Activated T-helper 1 cell treated with anti-CD3 and anti-CD28 coated beads, Interleukin-12 subunit alpha, Interleukin-12 subunit beta, Interleukin-2, Interleukin-4 antibody, amounts not matched to agents 30 ng/mL and 10 ng/mL and 1 ng/mL, durations not matched to agents 14 hours and 24 hours and 36 hours (primary cell): ENCODE results near the gene SLC39A11. TPM values are rescaled to one million over a fixed set of nuclear protein-coding genes. Genes with fewer than 3 reads are reported as not detected.

ENCODE experiments used
- DNase-seq: peaks from one replicate; pipeline ENCODE4 v3.0.0; 2021; ENCODE audit warnings: low spot score
- H3K27ac Mint-ChIP-seq: one replicate; pipeline ENCODE4 v1.8.0; 2021; ENCODE audit warnings: mild to moderate bottlenecking, mixed read lengths
- H3K27me3 Mint-ChIP-seq: one replicate; pipeline ENCODE4 v1.8.0; 2022; ENCODE audit warnings: mild to moderate bottlenecking, moderate library complexity, mixed read lengths; ENCODE audit not compliant: insufficient read depth
- H3K36me3 Mint-ChIP-seq: one replicate; pipeline ENCODE4 v1.8.0; 2021; ENCODE audit warnings: low read depth, mixed read lengths
- H3K4me1 Mint-ChIP-seq: one replicate; pipeline ENCODE4 v1.8.0; 2021; ENCODE audit warnings: low read depth, mixed read lengths
- H3K4me3 Mint-ChIP-seq: one replicate; pipeline ENCODE4 v1.8.0; 2021; ENCODE audit warnings: mild to moderate bottlenecking, moderate library complexity, mixed read lengths
- H3K9me3 Mint-ChIP-seq: one replicate; pipeline ENCODE4 v1.8.0; 2021; ENCODE audit warnings: mixed read lengths
- intact Hi-C: fragments of 100-400 bp; cut with micrococcal nuclease; formaldehyde crosslinking; loops from one replicate; pipeline ENCODE4 v1.15.1; 2024
- total RNA-seq: library from RNA; stranded (reverse); gene quantifications from 2 replicates; pipeline ENCODE4 v1.2.3, GENCODE V29; 2022

The SLC39A11 gene
- total RNA-seq, 1 donor from 2014 or later: 20.9 TPM

DNA sequence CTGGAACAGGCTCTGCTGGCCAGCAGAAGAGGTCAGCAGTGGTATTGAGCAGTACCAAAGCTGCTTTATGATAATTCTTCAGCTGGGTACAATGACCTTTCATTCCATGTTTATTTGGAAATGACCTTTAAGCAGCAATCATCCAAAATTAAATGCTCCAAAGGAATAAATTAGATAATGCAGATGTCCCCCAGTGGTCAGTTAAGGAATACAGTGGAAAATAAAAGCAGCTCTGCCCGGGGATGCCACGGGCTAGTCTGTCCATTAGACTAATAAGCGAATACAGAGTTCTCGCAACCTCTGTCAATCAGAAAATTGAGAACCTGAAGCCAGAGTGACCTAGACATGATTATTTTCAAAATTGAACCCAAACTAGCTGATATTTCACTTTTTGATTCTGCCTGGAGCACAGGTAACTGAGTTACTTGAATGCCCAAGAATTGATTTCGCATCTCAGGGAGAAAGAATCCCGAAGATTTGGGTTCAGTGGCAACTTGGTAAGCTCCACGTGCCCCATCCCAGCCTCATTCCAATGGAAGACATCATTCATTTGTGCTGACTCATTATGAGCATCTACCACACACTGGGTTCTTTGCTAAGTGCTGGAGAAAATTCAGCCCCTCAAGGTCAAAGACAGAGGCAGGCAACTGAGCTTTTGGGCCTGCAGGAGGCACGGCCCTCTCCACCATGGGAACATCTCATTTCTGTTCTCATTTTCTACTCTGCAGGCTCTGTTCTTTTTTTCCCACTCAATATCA lies 34.4 kb upstream of the SLC39A11 start:
- Mint-ChIP-seq H3K27ac (no peak overlapping the region), H3K27me3 (no peaks in the 10 kb centered on the region), H3K9me3 (no peaks in the 10 kb centered on the region), H3K4me3 (no peak overlapping the region), H3K36me3 (no peaks in the 10 kb centered on the region), H3K4me1 (no peaks in the 10 kb centered on the region)
- intact Hi-C loops: no loop called here
- DNase-seq: no peak

DNA sequence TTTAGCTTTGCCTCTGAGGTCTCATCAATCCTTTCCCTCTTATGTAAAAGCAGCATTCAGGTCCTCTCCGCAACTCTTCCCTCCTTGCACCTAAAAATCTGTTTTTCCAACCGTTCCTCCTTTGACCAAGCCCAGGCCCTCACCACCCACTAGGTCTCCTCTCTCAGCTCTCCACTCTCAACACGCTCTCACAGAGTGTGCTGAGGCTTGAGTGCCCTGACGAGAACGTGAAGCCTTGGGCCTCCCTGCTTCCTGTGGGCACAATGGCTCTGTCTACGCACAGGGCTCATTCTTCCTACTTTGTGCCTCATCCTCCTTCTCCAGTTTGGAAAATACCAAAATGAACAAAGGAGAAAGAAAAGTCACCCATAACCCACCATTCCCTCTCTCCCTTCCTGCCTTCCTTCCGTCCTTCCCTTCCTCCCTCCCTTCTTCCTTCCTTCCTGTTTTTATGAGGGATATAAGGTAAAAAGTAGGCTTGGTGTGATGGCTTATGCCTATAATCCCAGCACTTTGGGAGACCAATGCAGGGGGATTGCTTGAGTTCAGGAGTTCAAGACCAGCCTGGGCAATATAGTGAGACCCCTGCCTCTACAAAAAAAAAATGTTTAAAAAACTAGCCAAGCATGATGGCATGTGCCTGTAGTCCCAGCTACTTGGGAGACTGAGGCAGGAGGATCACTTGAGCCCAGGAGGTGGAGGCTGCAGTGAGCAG lies 31.3 kb upstream of the SLC39A11 start:
- no peaks in the 10 kb centered on the region for H3K36me3 Mint-ChIP-seq
- H3K4me1 Mint-ChIP-seq: no peaks in the 10 kb centered on the region
- no peaks in the 10 kb centered on the region for H3K9me3 Mint-ChIP-seq
- intact Hi-C loops: no loop called here
- no peak for DNase-seq
- no peak overlapping the region for H3K27ac Mint-ChIP-seq
- H3K4me3 Mint-ChIP-seq: no peak overlapping the region
- peaks cover 3% of the 10 kb centered on the region for H3K27me3 Mint-ChIP-seq

DNA sequence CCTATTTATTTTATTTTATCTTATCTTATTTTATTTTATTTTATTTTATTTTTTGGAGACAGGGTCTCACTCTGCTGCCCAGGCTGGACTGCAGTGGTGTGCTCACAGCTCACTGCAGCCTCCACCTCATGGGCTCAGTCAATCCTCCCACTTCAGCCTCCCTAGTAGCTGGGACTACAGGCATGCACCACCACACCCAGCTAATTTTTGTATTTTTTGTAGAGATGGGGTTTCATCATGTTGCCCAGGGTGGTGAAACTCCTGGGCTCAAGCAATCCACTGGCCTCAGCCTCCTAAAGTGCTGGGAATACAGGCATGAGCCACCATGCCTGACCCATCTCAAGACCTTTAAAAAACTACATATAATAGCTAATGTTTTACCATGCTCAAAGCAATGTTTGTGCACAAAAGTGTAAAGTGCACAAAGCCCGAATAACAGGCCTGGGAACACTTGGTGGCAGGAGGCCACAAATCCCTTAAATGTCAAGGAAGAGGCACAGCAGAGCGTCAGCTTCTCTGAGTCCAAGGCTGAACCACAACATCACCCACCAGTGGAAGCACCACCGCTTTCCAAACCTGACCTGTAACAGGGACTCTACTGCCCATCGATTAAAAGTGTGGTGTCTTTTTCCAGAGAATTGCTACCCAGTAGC lies 30.6 kb upstream of the SLC39A11 start:
- Mint-ChIP-seq H3K4me3 (no peak overlapping the region), H3K27ac (no peak overlapping the region), H3K9me3 (no peaks in the 10 kb centered on the region), H3K27me3 (peaks cover 3% of the 10 kb centered on the region), H3K36me3 (no peaks in the 10 kb centered on the region), H3K4me1 (no peaks in the 10 kb centered on the region)
- DNase-seq: no peak
- intact Hi-C loops: no loop called here

DNA sequence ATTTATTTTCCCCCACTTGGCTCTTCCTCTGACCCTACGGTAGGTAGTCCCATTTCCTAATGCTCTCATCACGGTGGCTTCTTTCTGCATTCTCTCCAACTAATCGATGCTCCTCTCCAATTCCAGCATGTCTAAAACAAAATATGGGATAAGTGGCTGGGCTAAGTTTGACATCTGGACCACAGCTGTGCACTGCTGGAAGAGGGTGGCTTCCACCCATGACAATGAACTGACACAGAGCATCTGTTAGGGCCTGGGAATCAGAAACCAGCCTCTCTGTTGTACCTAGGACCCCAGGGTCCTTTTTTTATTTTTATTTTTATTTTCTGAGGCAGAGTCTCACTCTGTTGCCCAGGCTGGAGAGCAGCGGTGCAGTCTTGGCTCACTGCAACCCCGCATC lies 29.0 kb upstream of the SLC39A11 start:
- no peaks in the 10 kb centered on the region for H3K4me1 Mint-ChIP-seq
- DNase-seq: no peak
- H3K36me3 Mint-ChIP-seq: no peaks in the 10 kb centered on the region
- H3K9me3 Mint-ChIP-seq: no peaks in the 10 kb centered on the region
- H3K27ac Mint-ChIP-seq: no peak overlapping the region
- H3K4me3 Mint-ChIP-seq: no peak overlapping the region
- peaks cover 3% of the 10 kb centered on the region for H3K27me3 Mint-ChIP-seq
- intact Hi-C loops: no loop called here

DNA sequence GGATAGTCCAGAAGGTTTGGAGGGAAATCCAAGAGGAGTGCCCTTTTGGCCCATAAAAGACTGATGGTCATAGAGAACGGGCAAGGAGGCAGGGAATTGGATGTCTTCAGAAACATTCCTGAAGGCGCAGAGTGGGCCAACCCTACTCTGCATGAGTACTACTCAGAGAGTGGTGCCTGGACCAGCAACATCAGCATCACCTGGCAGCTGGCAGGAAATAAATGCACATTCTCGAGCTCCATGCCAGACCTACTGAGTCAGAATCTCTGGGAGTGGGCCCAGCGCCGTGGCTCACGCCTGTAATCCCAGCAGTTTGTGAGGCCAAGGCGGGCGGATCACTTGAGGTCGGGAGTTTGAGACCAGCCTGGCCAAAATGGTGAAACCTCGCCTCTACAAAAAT lies 27.1 kb upstream of the SLC39A11 start:
- Mint-ChIP-seq H3K4me1 (no peaks in the 10 kb centered on the region), H3K9me3 (peaks cover 8% of the 10 kb centered on the region), H3K27ac (no peak overlapping the region), H3K4me3 (no peak overlapping the region), H3K36me3 (no peaks in the 10 kb centered on the region), H3K27me3 (peaks cover 3% of the 10 kb centered on the region)
- intact Hi-C loops: no loop called here
- no peak for DNase-seq

DNA sequence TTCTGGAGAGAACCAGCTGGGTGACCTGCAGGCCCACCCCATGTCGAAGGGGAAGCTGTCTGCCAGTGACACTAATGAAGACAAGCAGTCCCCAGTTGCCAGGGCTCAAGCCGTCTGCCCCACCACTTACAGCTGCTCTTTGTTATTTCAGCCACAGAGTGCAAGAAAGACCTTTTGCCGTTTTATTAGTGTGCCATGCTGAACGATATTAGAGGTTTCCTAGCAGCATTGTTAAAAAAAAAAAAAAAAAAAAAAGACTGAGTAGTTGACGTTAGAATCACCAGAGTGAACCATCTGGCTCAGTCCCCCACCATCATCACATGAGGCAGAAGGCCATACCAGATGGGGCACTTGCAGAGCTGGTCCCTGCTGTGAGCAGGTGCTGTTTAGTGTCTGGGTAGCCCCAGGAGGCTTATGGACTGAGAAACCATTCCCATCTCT lies 26.5 kb upstream of the SLC39A11 start:
- Mint-ChIP-seq H3K9me3 (peaks cover 8% of the 10 kb centered on the region), H3K4me1 (no peaks in the 10 kb centered on the region), H3K36me3 (no peaks in the 10 kb centered on the region), H3K27ac (no peak overlapping the region), H3K4me3 (no peak overlapping the region), H3K27me3 (peaks cover 3% of the 10 kb centered on the region)
- intact Hi-C loops: no loop called here
- no peak for DNase-seq

DNA sequence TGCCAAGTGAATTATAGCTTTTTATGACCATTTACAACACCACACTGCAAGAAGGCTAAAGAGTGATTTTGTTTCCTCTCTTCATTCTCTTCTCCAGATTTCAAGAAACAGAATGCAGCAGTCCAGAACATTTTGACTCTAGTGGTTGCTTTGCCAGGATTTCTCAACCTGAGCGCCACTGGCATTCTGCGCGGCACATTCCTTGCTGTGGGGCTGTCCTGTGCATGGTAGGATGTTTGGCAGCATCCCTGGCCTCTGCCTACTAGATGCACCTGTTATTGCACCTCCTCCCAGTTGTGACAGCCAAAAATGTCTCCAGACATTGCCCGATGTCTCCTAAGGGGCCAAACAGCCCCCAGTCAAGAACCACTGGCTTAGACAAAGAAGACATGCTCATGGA lies 25.7 kb upstream of the SLC39A11 start:
- Mint-ChIP-seq H3K27me3 (peaks cover 5% of the 10 kb centered on the region), H3K4me1 (no peaks in the 10 kb centered on the region), H3K4me3 (no peak overlapping the region), H3K36me3 (no peaks in the 10 kb centered on the region), H3K27ac (no peak overlapping the region), H3K9me3 (peaks cover 8% of the 10 kb centered on the region)
- no peak for DNase-seq
- intact Hi-C loops: no loop called here

DNA sequence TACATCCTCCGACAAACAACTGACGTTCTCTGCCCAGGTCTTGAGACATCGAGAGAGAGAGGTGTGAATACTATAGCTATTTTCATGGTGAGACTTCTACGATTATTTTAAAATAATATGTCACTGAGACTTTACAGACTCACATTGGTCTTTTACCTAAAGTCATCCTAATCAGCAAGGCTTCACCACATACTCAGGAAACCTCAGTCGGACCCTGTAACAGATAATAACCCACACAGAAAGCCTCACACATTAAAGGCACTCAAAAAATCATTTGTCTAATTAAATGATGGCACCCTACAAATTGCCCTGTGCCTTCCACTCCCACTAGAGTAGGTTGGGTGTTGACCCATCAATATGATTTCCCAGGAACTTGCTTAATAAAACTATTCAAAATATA lies 19.8 kb upstream of the SLC39A11 start:
- H3K9me3 Mint-ChIP-seq: peaks cover 8% of the 10 kb centered on the region
- H3K27me3 Mint-ChIP-seq: peaks cover 4% of the 10 kb centered on the region
- H3K27ac Mint-ChIP-seq: no peak overlapping the region
- H3K36me3 Mint-ChIP-seq: no peaks in the 10 kb centered on the region
- H3K4me3 Mint-ChIP-seq: no peak overlapping the region
- H3K4me1 Mint-ChIP-seq: no peaks in the 10 kb centered on the region
- intact Hi-C loops: no loop called here
- DNase-seq: no peak

DNA sequence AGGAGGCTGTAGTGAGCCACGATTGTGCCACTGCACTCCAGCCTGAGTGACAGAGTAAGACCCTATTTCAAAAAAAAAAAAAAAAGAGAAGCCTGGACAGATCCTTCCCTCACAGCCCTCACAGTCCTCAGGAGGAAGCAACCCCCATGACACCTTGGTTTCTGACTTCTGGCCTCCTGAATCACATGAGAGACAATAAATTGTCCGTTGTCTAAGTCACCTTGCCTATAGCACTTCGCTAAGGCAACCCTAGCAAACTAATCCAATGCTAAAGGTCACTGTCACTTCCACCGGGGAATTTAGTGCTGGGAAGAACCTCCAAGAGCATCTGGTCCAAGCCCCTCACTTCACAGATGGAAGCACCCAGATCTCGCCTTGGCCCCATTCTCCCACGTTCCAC lies 18.9 kb upstream of the SLC39A11 start:
- Mint-ChIP-seq H3K27ac (no peak overlapping the region), H3K36me3 (no peaks in the 10 kb centered on the region), H3K27me3 (peaks cover 4% of the 10 kb centered on the region), H3K9me3 (peaks cover 8% of the 10 kb centered on the region), H3K4me3 (no peak overlapping the region), H3K4me1 (no peaks in the 10 kb centered on the region)
- DNase-seq: no peak
- intact Hi-C loops: no loop called here

DNA sequence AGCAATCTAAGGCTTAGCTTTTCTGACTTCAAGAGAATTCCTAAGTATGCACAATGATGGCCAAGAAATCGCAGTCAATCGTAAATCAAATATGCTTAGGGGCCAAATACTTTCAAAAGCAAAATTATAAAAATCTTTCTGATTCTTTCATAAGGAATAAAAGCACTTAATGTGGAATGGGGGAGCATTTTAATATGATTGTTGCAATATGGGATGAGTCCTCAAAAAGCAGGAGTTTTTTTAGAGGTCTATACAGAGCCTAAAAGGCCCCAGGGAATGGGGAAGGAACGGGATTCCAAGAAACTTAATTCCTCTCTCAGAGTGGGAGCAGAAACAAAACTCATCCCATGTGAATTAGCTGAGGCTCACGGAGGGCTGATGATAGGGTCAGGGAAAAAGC lies 14.7 kb upstream of the SLC39A11 start:
- H3K4me1 Mint-ChIP-seq: no peaks in the 10 kb centered on the region
- H3K36me3 Mint-ChIP-seq: no peaks in the 10 kb centered on the region
- no peak for DNase-seq
- H3K4me3 Mint-ChIP-seq: no peak overlapping the region
- no peak overlapping the region for H3K27ac Mint-ChIP-seq
- intact Hi-C loops: no loop called here
- peaks cover 4% of the 10 kb centered on the region for H3K27me3 Mint-ChIP-seq
- H3K9me3 Mint-ChIP-seq: no peaks in the 10 kb centered on the region

DNA sequence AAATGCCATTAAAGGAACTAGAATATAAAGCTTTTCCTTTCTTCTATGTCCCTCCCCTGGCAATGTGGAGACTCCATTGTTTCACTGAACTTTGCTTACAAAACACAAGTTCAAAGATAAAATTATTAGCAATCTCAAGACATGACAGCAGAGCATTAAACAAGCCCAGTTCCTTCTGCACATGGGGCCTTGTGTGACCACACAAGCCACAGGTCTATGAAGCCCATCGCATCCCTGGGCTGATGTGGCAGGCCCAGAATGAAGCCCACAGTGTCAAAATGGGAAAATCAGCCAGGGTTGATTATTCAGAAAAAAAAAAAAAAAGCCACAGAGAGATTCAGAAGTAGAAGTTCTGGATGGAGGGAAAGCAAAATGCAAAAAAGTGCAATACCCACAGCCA lies 12.9 kb upstream of the SLC39A11 start:
- DNase-seq: no peak
- Mint-ChIP-seq H3K9me3 (no peaks in the 10 kb centered on the region), H3K27ac (no peak overlapping the region), H3K27me3 (peaks cover 4% of the 10 kb centered on the region), H3K36me3 (no peaks in the 10 kb centered on the region), H3K4me1 (no peaks in the 10 kb centered on the region), H3K4me3 (no peak overlapping the region)
- intact Hi-C loops: no loop called here

DNA sequence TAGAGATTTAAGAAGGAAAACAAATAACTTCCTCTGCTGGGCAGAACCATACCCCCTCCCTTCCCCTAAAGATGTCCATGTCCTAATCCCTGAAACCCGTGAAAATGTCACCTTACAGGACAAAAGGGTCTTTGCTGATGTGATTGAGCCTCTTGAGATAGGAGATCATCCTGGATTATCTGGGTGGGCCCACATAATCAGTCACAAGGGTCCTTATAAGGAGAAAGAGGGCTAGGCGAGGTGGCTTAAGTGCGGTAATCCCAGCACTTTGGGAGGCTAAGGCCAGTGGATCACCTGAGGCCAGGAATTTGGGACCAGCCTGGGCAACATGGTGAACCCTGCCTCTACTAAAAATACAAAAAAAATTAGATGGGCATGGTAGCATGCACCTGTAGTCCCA lies 12.0 kb upstream of the SLC39A11 start:
- no peak for DNase-seq
- Mint-ChIP-seq H3K36me3 (no peaks in the 10 kb centered on the region), H3K4me1 (no peaks in the 10 kb centered on the region), H3K9me3 (no peaks in the 10 kb centered on the region), H3K4me3 (no peak overlapping the region), H3K27ac (no peak overlapping the region), H3K27me3 (peaks cover 6% of the 10 kb centered on the region)
- intact Hi-C loops: no loop called here

DNA sequence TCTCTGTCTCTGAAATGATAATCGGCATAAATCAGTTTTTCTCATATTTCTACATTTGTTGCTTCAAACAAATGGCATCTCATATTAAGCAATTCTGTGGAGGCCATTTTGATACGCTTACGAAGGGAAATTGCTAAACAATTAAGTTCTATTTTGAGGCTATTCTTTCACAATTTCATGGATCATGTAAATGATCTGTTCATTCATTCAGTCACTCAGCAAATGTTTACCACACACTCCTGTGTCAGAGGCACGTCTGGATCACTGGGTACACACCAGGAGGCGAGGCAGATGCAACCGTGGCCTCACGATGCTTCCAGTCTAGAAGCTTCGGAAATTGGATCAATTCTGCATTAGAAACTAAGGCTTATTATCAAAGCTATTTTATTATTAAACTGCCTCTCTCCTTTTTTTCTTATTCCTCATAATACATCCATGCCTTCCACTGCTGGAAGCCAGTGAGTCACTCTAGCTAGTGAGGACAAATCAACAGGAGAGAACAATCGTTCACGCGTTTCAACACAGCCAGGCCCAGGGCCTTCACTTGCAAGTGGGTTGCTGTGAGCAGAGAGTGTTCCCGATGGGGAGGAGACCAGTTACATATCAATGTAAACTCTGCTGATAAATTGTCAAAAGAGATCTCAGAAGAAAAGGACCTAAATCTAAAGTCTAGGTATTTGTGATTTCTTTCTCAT lies 11.3 kb upstream of the SLC39A11 start:
- Mint-ChIP-seq H3K4me1 (no peaks in the 10 kb centered on the region), H3K27ac (no peak overlapping the region), H3K9me3 (no peaks in the 10 kb centered on the region), H3K27me3 (peaks cover 9% of the 10 kb centered on the region), H3K4me3 (no peak overlapping the region), H3K36me3 (no peaks in the 10 kb centered on the region)
- DNase-seq: no peak
- intact Hi-C loops: no loop called here
